ENCODE measurements around the gene RCL1.

The RCL1 gene

DNA sequence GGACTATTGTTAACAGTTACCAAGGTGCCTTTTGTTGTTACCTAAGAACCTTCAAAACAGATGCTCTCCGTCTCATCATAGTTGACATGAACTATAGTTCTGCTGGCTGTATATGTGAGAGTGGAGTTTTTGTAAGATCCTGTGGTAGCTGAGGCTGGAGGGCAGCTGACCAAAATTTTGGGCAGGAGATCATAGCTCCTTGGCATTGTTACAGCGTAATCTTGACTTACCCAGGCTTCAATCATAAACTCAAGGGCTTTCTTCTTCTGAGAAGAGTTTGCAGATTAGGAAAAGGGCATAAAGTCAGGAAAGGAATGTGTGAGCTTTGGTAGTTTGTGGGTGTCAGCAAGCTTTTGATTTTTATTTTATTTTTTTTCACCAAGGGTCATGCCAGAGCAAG is 34.5 kb downstream of the RCL1 start:
- Histone ChIP-seq H3K18ac (ENCODE audit: low read length) (no peak overlapping the region), H2BK120ac (ENCODE audit: low read depth, low read length) (no peak overlapping the region), H4K91ac (ENCODE audit: low read depth, low read length, poor library complexity) (no peak overlapping the region), H3K4me2 (ENCODE audit: insufficient read depth, low read length, poor library complexity, severe bottlenecking) (no peak overlapping the region), H4K8ac (ENCODE audit: low read depth, low read length) (no peak overlapping the region), H2AK5ac (ENCODE audit: low read depth, low read length) (no peak overlapping the region), H3K4me3 (ENCODE audit: low read length in 2 of 2) (no peak overlapping the region), H3K9ac (ENCODE audit: low read depth, low read length, poor library complexity) (no peak overlapping the region), H2BK12ac (ENCODE audit: low read length) (no peak overlapping the region), H3K14ac (ENCODE audit: low read length) (no peak overlapping the region), H3K27ac (replicated peaks; ENCODE audit: low read length) (no peak overlapping the region), H3K23ac (ENCODE audit: low read depth, low read length, poor library complexity) (no peak overlapping the region), H3K27me3 (ENCODE audit: control insufficient read depth in 3 of 3, insufficient read depth in 3 of 3, low read depth in 1 of 3, low read length in 3 of 3) (no peaks in the 10 kb centered on the region), H2BK5ac (ENCODE audit: low read length) (no peak overlapping the region), H3K9me3 (replicated peaks in 1 of 2; ENCODE audit: control insufficient read depth in 2 of 2, insufficient read depth in 1 of 2, low read depth in 1 of 2, low read length in 2 of 2) (no peaks in the 10 kb centered on the region), H3K79me1 (ENCODE audit: low read depth, low read length) (no peaks in the 10 kb centered on the region), H2AFZ (ENCODE audit: low read length) (no peak overlapping the region), H3K4me1 (ENCODE audit: control insufficient read depth in 2 of 2, insufficient read depth in 1 of 2, low read depth in 1 of 2, low read length in 2 of 2) (no peaks in the 10 kb centered on the region), H3K4ac (ENCODE audit: low read length) (no peak overlapping the region), H2BK15ac (ENCODE audit: low read length) (no peak overlapping the region), H3K36me3 (replicated peaks in 1 of 2; ENCODE audit: control insufficient read depth in 2 of 2, insufficient read depth in 2 of 2, low read length in 2 of 2) (peaks cover 0 to 10% of the 10 kb centered on the region in 2 donors)
- no peak for DNase-seq (ENCODE audit: low spot score)
- no CpG with 5 or more reads among the region's 2 CpGs for WGBS, 2 donors (ENCODE audit: extremely low coverage in 2 of 2, insufficient read length in 2 of 2, insufficient replicate concordance in 1 of 2)

DNA sequence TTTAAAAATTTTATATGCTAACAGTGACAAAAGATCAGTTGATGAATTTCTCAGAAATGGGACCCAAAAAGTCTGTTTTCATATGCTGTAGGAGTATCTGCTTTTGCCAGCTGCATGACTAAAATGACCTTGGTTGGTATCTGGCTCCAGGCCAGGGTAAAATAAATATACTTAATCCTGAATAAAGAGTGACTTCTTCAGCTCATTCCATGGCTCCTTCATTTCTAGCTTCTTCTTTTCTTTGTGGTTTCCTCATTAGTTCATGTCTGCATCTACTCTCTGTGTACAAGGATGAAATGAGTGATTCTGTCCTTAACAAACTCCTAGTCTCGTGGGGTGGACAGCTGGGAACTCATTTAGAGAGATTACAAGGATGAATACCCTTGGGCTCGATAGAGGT is 36.0 kb downstream of the RCL1 start:
- H3K9ac ChIP-seq (ENCODE audit: low read depth, low read length, poor library complexity) = no peak overlapping the region
- H3K4me1 ChIP-seq (ENCODE audit: control insufficient read depth in 2 of 2, insufficient read depth in 1 of 2, low read depth in 1 of 2, low read length in 2 of 2) = no peaks in the 10 kb centered on the region
- H3K27me3 ChIP-seq (ENCODE audit: control insufficient read depth in 3 of 3, insufficient read depth in 3 of 3, low read depth in 1 of 3, low read length in 3 of 3) = no peaks in the 10 kb centered on the region
- no CpG with 5 or more reads among the region's 2 CpGs for whole genome bisulfite sequencing, 2 donors (ENCODE audit: extremely low coverage in 2 of 2, insufficient read length in 2 of 2, insufficient replicate concordance in 1 of 2)
- H4K91ac ChIP-seq (ENCODE audit: low read depth, low read length, poor library complexity) = no peak overlapping the region
- no peak overlapping the region for H4K8ac ChIP-seq (ENCODE audit: low read depth, low read length)
- no peaks in the 10 kb centered on the region for H3K9me3 ChIP-seq (replicated peaks in 1 of 2; ENCODE audit: control insufficient read depth in 2 of 2, insufficient read depth in 1 of 2, low read depth in 1 of 2, low read length in 2 of 2)
- no peak overlapping the region for H2BK5ac ChIP-seq (ENCODE audit: low read length)
- H3K14ac ChIP-seq (ENCODE audit: low read length) = no peak overlapping the region
- H2BK12ac ChIP-seq (ENCODE audit: low read length) = no peak overlapping the region
- no peak overlapping the region for H2BK15ac ChIP-seq (ENCODE audit: low read length)
- no peak overlapping the region for H3K27ac ChIP-seq (replicated peaks; ENCODE audit: low read length)
- no peak overlapping the region for H2BK120ac ChIP-seq (ENCODE audit: low read depth, low read length)
- H3K4ac ChIP-seq (ENCODE audit: low read length) = no peak overlapping the region
- no peak for DNase-seq (ENCODE audit: low spot score)
- H3K23ac ChIP-seq (ENCODE audit: low read depth, low read length, poor library complexity) = no peak overlapping the region
- H2AK5ac ChIP-seq (ENCODE audit: low read depth, low read length) = no peak overlapping the region
- no peaks in the 10 kb centered on the region for H3K79me1 ChIP-seq (ENCODE audit: low read depth, low read length)
- no peak overlapping the region for H3K4me2 ChIP-seq (ENCODE audit: insufficient read depth, low read length, poor library complexity, severe bottlenecking)
- no peak overlapping the region for H3K4me3 ChIP-seq (ENCODE audit: low read length in 2 of 2)
- peaks cover 0 to 19% of the 10 kb centered on the region in 2 donors for H3K36me3 ChIP-seq (replicated peaks in 1 of 2; ENCODE audit: control insufficient read depth in 2 of 2, insufficient read depth in 2 of 2, low read length in 2 of 2)
- no peak overlapping the region for H2AFZ ChIP-seq (ENCODE audit: low read length)
- no peak overlapping the region for H3K18ac ChIP-seq (ENCODE audit: low read length)

DNA sequence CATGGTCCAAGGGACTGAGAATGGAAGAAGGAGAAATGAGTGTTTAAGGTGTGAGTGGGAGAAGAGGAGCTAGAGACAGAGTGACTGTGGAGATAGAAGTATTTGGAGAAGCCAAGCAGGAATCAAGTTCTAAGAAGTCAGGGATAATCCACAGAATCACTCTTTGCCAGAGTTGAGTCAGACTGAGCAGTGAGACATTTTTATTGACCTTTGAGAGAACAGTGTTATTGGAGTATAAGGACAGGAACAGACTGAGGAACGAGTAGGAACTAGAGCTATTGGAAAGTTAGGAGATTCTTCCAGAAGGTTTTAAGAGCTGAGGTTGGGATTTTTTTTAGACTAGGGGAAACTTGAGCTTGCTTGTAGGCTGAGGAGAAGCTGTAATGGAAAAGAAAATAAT is 37.2 kb downstream of the RCL1 start:
- Histone ChIP-seq H2BK15ac (ENCODE audit: low read length) (no peak overlapping the region), H2AK5ac (ENCODE audit: low read depth, low read length) (no peak overlapping the region), H2BK12ac (ENCODE audit: low read length) (no peak overlapping the region), H2BK120ac (ENCODE audit: low read depth, low read length) (no peak overlapping the region), H3K4me3 (ENCODE audit: low read length in 2 of 2) (no peak overlapping the region), H3K18ac (ENCODE audit: low read length) (no peak overlapping the region), H3K79me1 (ENCODE audit: low read depth, low read length) (no peaks in the 10 kb centered on the region), H3K4me2 (ENCODE audit: insufficient read depth, low read length, poor library complexity, severe bottlenecking) (no peak overlapping the region), H3K23ac (ENCODE audit: low read depth, low read length, poor library complexity) (no peak overlapping the region), H3K27me3 (ENCODE audit: control insufficient read depth in 3 of 3, insufficient read depth in 3 of 3, low read depth in 1 of 3, low read length in 3 of 3) (no peaks in the 10 kb centered on the region), H3K9me3 (replicated peaks in 1 of 2; ENCODE audit: control insufficient read depth in 2 of 2, insufficient read depth in 1 of 2, low read depth in 1 of 2, low read length in 2 of 2) (no peaks in the 10 kb centered on the region), H2AFZ (ENCODE audit: low read length) (no peak overlapping the region), H3K9ac (ENCODE audit: low read depth, low read length, poor library complexity) (no peak overlapping the region), H3K4ac (ENCODE audit: low read length) (no peak overlapping the region), H3K27ac (replicated peaks; ENCODE audit: low read length) (no peak overlapping the region), H2BK5ac (ENCODE audit: low read length) (no peak overlapping the region), H3K14ac (ENCODE audit: low read length) (no peak overlapping the region), H3K4me1 (ENCODE audit: control insufficient read depth in 2 of 2, insufficient read depth in 1 of 2, low read depth in 1 of 2, low read length in 2 of 2) (no peaks in the 10 kb centered on the region), H3K36me3 (replicated peaks in 1 of 2; ENCODE audit: control insufficient read depth in 2 of 2, insufficient read depth in 2 of 2, low read length in 2 of 2) (peaks cover 0 to 29% of the 10 kb centered on the region in 2 donors), H4K8ac (ENCODE audit: low read depth, low read length) (no peak overlapping the region), H4K91ac (ENCODE audit: low read depth, low read length, poor library complexity) (no peak overlapping the region)
- WGBS, 2 donors (ENCODE audit: extremely low coverage in 2 of 2, insufficient read length in 2 of 2, insufficient replicate concordance in 1 of 2) = no CpG with 5 or more reads among the region's 1 CpG
- DNase-seq (ENCODE audit: low spot score) = no peak

DNA sequence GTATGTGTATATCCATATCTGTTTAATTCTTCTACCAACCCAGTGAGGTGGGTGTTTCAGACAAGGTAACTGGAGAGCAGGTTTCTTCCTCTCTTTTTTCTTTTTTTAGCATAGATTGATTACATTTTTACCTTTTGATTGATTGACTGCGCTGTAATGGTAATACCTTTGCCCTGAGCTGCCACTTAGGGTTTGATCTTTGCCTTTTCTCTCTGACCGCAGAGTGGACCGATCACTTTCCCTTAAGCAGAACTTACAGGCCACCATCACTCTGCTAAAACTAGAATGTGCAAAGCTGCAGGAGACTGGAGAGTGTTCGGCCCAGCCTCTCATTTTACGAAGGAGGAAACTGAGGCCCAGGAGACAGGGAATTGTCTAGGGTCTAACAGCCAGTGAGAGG is 38.0 kb downstream of the RCL1 start:
- Histone ChIP-seq H2BK120ac (ENCODE audit: low read depth, low read length) (no peak overlapping the region), H3K9me3 (replicated peaks in 1 of 2; ENCODE audit: control insufficient read depth in 2 of 2, insufficient read depth in 1 of 2, low read depth in 1 of 2, low read length in 2 of 2) (no peaks in the 10 kb centered on the region), H3K79me1 (ENCODE audit: low read depth, low read length) (no peaks in the 10 kb centered on the region), H2BK5ac (ENCODE audit: low read length) (no peak overlapping the region), H3K4ac (ENCODE audit: low read length) (no peak overlapping the region), H4K8ac (ENCODE audit: low read depth, low read length) (no peak overlapping the region), H2BK15ac (ENCODE audit: low read length) (no peak overlapping the region), H3K4me3 (ENCODE audit: low read length in 2 of 2) (no peak overlapping the region), H3K4me1 (ENCODE audit: control insufficient read depth in 2 of 2, insufficient read depth in 1 of 2, low read depth in 1 of 2, low read length in 2 of 2) (no peaks in the 10 kb centered on the region), H2AK5ac (ENCODE audit: low read depth, low read length) (no peak overlapping the region), H3K27me3 (ENCODE audit: control insufficient read depth in 3 of 3, insufficient read depth in 3 of 3, low read depth in 1 of 3, low read length in 3 of 3) (no peaks in the 10 kb centered on the region), H3K9ac (ENCODE audit: low read depth, low read length, poor library complexity) (no peak overlapping the region), H3K18ac (ENCODE audit: low read length) (no peak overlapping the region), H3K27ac (replicated peaks; ENCODE audit: low read length) (no peak overlapping the region), H3K36me3 (replicated peaks in 1 of 2; ENCODE audit: control insufficient read depth in 2 of 2, insufficient read depth in 2 of 2, low read length in 2 of 2) (peaks cover 0 to 34% of the 10 kb centered on the region in 2 donors), H3K4me2 (ENCODE audit: insufficient read depth, low read length, poor library complexity, severe bottlenecking) (no peak overlapping the region), H2BK12ac (ENCODE audit: low read length) (no peak overlapping the region), H3K23ac (ENCODE audit: low read depth, low read length, poor library complexity) (no peak overlapping the region), H4K91ac (ENCODE audit: low read depth, low read length, poor library complexity) (no peak overlapping the region), H3K14ac (ENCODE audit: low read length) (no peak overlapping the region), H2AFZ (ENCODE audit: low read length) (no peak overlapping the region)
- DNase-seq (ENCODE audit: low spot score) = no peak
- WGBS, 2 donors (ENCODE audit: extremely low coverage in 2 of 2, insufficient read length in 2 of 2, insufficient replicate concordance in 1 of 2) = no CpG with 5 or more reads among the region's 5 CpGs

Measured in neuronal stem cell (in vitro differentiated cells).